ENCODE measurements around the gene S100A13. TPM values are rescaled to one million over a fixed set of nuclear protein-coding genes. Genes with fewer than 3 reads are reported as not detected.

Gene S100A13
- total RNA-seq, 1 experiment from 2014 or later = 111 TPM

- Histone ChIP-seq H3K27me3 (ENCODE audit: control insufficient read depth, insufficient read depth, low read length) (no peaks in the 10 kb centered on the region), H3K9me3 (ENCODE audit: control insufficient read depth, insufficient read depth, low read depth, low read length) (no peaks in the 10 kb centered on the region), H3K36me3 (ENCODE audit: control insufficient read depth, insufficient read depth, low read length) (no peaks in the 10 kb centered on the region), H3K27ac (ENCODE audit: low read length) (no peak overlapping the region), H3K4me1 (ENCODE audit: control insufficient read depth, insufficient read depth, low read length) (no peaks in the 10 kb centered on the region), H3K4me3 (ENCODE audit: low read depth in 2 of 2, low read length in 2 of 2) (no peak overlapping the region)
- in situ Hi-C loops (cut with HindIII; ENCODE audit: low pct_unique_long_range_greater_than_20kb, low sequenced_read_pairs) (no loop called here), intact Hi-C loops (cut with micrococcal nuclease; ENCODE audit: unreplicated experiment) (no loop called here)
- CTCF ChIA-PET = no interaction called here
- ATAC-seq (peak; percentile 61; the same call in 1 of the 2 replicates), DNase-seq (ENCODE audit: low read depth, low spot score) (no peak)
- BruUV-seq (replicated peaks) = no TSS peak
- TF ChIP-seq TCF7L2 (IDR thresholded peaks at IDR 0.05; ENCODE audit: low read depth, low read length) (no peak), SIN3A (IDR thresholded peaks at IDR 0.05; ENCODE audit: borderline replicate concordance, insufficient read depth, low read depth, low read length) (no peak), REST (IDR thresholded peaks at IDR 0.05; ENCODE audit: insufficient read depth in 1 of 2, low read depth in 2 of 2, low read length in 1 of 2) (no peak), POLR2AphosphoS5 (IDR thresholded peaks at IDR 0.05; ENCODE audit: low read depth, low read length) (no peak)
- TF ChIP-seq, protein P1, sequence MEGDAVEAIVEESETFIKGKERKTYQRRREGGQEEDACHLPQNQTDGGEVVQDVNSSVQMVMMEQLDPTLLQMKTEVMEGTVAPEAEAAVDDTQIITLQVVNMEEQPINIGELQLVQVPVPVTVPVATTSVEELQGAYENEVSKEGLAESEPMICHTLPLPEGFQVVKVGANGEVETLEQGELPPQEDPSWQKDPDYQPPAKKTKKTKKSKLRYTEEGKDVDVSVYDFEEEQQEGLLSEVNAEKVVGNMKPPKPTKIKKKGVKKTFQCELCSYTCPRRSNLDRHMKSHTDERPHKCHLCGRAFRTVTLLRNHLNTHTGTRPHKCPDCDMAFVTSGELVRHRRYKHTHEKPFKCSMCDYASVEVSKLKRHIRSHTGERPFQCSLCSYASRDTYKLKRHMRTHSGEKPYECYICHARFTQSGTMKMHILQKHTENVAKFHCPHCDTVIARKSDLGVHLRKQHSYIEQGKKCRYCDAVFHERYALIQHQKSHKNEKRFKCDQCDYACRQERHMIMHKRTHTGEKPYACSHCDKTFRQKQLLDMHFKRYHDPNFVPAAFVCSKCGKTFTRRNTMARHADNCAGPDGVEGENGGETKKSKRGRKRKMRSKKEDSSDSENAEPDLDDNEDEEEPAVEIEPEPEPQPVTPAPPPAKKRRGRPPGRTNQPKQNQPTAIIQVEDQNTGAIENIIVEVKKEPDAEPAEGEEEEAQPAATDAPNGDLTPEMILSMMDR (IDR thresholded peaks at IDR 0.05) = no peak
- POLR2A ChIA-PET = no interaction called here
Observed at GRCh38 chr1:153597206-153597605, 30.1 kb downstream of the S100A13 start.

- intact Hi-C loops (cut with micrococcal nuclease; ENCODE audit: unreplicated experiment) (no loop called here), in situ Hi-C loops (cut with HindIII; ENCODE audit: low pct_unique_long_range_greater_than_20kb, low sequenced_read_pairs) (no loop called here)
- DNase-seq (ENCODE audit: low read depth, low spot score) (no peak), ATAC-seq (no peak)
- ChIA-PET CTCF (no interaction called here), POLR2A (no interaction called here)
- BruUV-seq (replicated peaks) = no TSS peak
- Histone ChIP-seq H3K27ac (ENCODE audit: low read length) (no peak overlapping the region), H3K36me3 (ENCODE audit: control insufficient read depth, insufficient read depth, low read length) (no peaks in the 10 kb centered on the region), H3K27me3 (ENCODE audit: control insufficient read depth, insufficient read depth, low read length) (no peaks in the 10 kb centered on the region), H3K4me3 (ENCODE audit: low read depth in 2 of 2, low read length in 2 of 2) (no peak overlapping the region), H3K9me3 (ENCODE audit: control insufficient read depth, insufficient read depth, low read depth, low read length) (no peaks in the 10 kb centered on the region), H3K4me1 (ENCODE audit: control insufficient read depth, insufficient read depth, low read length) (no peaks in the 10 kb centered on the region)
- TF ChIP-seq TCF7L2 (IDR thresholded peaks at IDR 0.05; ENCODE audit: low read depth, low read length) (no peak), REST (IDR thresholded peaks at IDR 0.05; ENCODE audit: insufficient read depth in 1 of 2, low read depth in 2 of 2, low read length in 1 of 2) (no peak), POLR2AphosphoS5 (IDR thresholded peaks at IDR 0.05; ENCODE audit: low read depth, low read length) (no peak), SIN3A (IDR thresholded peaks at IDR 0.05; ENCODE audit: borderline replicate concordance, insufficient read depth, low read depth, low read length) (no peak)
- TF ChIP-seq, protein P1 (IDR thresholded peaks at IDR 0.05) = no peak
Observed at GRCh38 chr1:153592748-153593147, 34.6 kb downstream of the S100A13 start.

All from Panc1 (cell line).